ENCODE data around the gene ATP1A4.

DNA sequence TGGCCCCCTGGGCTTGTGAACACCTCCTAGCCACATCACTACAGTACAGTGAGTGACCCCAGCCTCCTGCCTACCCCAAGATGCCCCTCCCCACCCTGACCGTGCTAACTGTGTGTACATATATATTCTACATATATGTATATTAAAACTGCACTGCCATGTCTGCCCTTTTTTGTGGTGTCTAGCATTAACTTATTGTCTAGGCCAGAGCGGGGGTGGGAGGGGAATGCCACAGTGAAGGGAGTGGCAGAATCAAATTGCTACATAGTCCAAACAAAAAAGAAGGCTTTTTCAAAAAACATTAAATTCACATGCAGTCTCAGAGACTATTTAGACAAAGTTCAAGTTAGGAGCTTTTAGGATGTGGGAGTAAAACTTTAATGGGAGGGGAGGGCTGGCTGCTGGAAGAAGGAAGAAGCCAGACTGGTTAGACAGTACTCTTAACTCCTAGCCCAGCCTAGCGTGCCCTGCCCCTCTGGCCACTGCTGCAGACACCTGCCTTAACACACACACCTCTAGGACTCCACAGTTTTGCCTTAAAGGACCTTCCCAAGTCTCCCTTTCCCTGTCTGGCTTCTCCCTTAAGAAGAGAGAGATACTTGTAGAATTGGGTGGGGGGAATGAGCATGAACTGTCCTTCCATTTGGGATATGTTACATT is 63.2 kb downstream of the ATP1A4 start:
- TF ChIP-seq EZH2 (conservative IDR thresholded peaks at IDR 0.05; ENCODE audit: low read depth, low read length) (no peak), EP300 (IDR thresholded peaks at IDR 0.05; ENCODE audit: low read depth in 2 of 2, low read length in 2 of 2) (no peak), EP300 (CRISPR knock-in tag; IDR thresholded peaks at IDR 0.05; ENCODE audit: borderline replicate concordance) (no peak)
- TF ChIP-seq, protein P1, sequence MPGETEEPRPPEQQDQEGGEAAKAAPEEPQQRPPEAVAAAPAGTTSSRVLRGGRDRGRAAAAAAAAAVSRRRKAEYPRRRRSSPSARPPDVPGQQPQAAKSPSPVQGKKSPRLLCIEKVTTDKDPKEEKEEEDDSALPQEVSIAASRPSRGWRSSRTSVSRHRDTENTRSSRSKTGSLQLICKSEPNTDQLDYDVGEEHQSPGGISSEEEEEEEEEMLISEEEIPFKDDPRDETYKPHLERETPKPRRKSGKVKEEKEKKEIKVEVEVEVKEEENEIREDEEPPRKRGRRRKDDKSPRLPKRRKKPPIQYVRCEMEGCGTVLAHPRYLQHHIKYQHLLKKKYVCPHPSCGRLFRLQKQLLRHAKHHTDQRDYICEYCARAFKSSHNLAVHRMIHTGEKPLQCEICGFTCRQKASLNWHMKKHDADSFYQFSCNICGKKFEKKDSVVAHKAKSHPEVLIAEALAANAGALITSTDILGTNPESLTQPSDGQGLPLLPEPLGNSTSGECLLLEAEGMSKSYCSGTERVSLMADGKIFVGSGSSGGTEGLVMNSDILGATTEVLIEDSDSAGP (CRISPR knock-in tag; IDR thresholded peaks at IDR 0.05; ENCODE audit: borderline replicate concordance), result no peak
- TF ChIP-seq, protein P2, sequence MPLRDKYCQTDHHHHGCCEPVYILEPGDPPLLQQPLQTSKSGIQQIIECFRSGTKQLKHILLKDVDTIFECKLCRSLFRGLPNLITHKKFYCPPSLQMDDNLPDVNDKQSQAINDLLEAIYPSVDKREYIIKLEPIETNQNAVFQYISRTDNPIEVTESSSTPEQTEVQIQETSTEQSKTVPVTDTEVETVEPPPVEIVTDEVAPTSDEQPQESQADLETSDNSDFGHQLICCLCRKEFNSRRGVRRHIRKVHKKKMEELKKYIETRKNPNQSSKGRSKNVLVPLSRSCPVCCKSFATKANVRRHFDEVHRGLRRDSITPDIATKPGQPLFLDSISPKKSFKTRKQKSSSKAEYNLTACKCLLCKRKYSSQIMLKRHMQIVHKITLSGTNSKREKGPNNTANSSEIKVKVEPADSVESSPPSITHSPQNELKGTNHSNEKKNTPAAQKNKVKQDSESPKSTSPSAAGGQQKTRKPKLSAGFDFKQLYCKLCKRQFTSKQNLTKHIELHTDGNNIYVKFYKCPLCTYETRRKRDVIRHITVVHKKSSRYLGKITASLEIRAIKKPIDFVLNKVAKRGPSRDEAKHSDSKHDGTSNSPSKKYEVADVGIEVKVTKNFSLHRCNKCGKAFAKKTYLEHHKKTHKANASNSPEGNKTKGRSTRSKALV (CRISPR knock-in tag; IDR thresholded peaks at IDR 0.05), result no peak

Data from HepG2 (cell line).